K562 (cell line): ENCODE results near the gene NASP. TPM values are rescaled to one million over a fixed set of nuclear protein-coding genes. Genes with fewer than 3 reads are reported as not detected.
A peak's percentile ranks its signal among the peaks of the same experiment; 100 is the strongest.

Experiments
- ATAC-seq: fragments of 200-7000 bp; cut with Tn5 transposase; 3 replicates; pipeline ENCODE4 v1.9.1; 2020; ENCODE audit warnings: moderate library complexity
- BruUV-seq: library from RNA; stranded (reverse); fragments of 400-500 nt; replicated peaks from 2 replicates; lab custom pipeline; 2021; lab: Mats Ljungman, UMichigan
- CTCF ChIA-PET: fragments of 300-600 bp; formaldehyde crosslinking; extraction: SDS; loops from one replicate; lab custom pipeline; 2021; ENCODE audit warnings: low intra/inter-chr PET ratio; lab: Yijun Ruan, JAX
- POLR2A ChIA-PET: fragments of 300-600, 350-650 bp; sonication (Branson Sonifier 250); formaldehyde crosslinking; extraction: SDS; loops from one replicate; lab custom pipeline; 2021; ENCODE audit warnings: antibody characterized with exemption, inconsistent platforms; lab: Yijun Ruan, JAX
- DNase-seq, 4 experiments: peaks; one replicate each; pipeline versions ENCODE4 v3.0.0 to v3.0.0-alpha.2; 2011 to 2018; ENCODE audit warnings: low spot score in 3 of 4, mixed read lengths in 3 of 4; ENCODE audit errors: extremely low read depth in 1 of 4
- FAIRE-seq: peaks from 2 replicates; lab custom pipeline; 2011; peaks lifted over from hg19 to GRCh38; lab: Jason Lieb, UNC
- H2AFZ ChIP-seq: 2 replicates; pipeline ENCODE4 v1.6.0; 2011; ENCODE audit warnings: low read depth, low read length, control low read depth, inconsistent platforms
- H3K27ac ChIP-seq: fragments of 200-600 bp; 3 replicates; pipeline ENCODE4 v1.8.0; 2011; ENCODE audit warnings: low read depth, mild to moderate bottlenecking, control low read depth, inconsistent platforms, low read length, moderate library complexity, mixed read lengths; ENCODE audit errors: extremely low read depth
- H3K27me3 ChIP-seq, 2 experiments: fragments of 300-600 bp in 1 of 2; 2 replicates in 1 of 2; 3 replicates in 1 of 2; pipeline versions ENCODE4 v1.6.0 to v1.8.0; 2011; ENCODE audit warnings: inconsistent platforms in 2 of 2, low read length in 2 of 2, mild to moderate bottlenecking in 1 of 2, mixed read lengths in 1 of 2, moderate library complexity in 1 of 2; ENCODE audit not compliant: control insufficient read depth in 2 of 2, insufficient read depth in 2 of 2
- H3K36me3 ChIP-seq: fragments of 300-600 bp; 3 replicates; pipeline ENCODE4 v1.8.0; 2011; ENCODE audit warnings: mild to moderate bottlenecking, low read length, inconsistent platforms; ENCODE audit not compliant: control insufficient read depth, insufficient read depth
- H3K4me1 ChIP-seq, 2 experiments: fragments of 200-600 bp in 1 of 2; replicated peaks in 1 of 2; 2 replicates in 1 of 2; 3 replicates in 1 of 2; pipeline versions ENCODE4 v1.5.1 to v1.8.0; 2011; ENCODE audit warnings: inconsistent platforms in 2 of 2, low read length in 2 of 2, mild to moderate bottlenecking in 1 of 2, mixed read lengths in 1 of 2, moderate library complexity in 1 of 2; ENCODE audit not compliant: control insufficient read depth in 2 of 2, insufficient read depth in 2 of 2
- H3K4me2 ChIP-seq: 2 replicates; pipeline ENCODE4 v1.6.1; 2011; ENCODE audit warnings: low read length, control low read depth, inconsistent platforms, mixed read lengths; ENCODE audit not compliant: insufficient read depth
- H3K4me3 ChIP-seq: fragments of 200-600 bp; sonication (generic), shearing (Covaris generic); 2 replicates; pipeline ENCODE4 v1.5.1; 2016; ENCODE audit warnings: control low read depth, inconsistent platforms
- H3K79me2 ChIP-seq: fragments of 200-600 bp; 3 replicates; pipeline ENCODE4 v1.8.0; 2011; ENCODE audit warnings: low read length, inconsistent platforms; ENCODE audit not compliant: control insufficient read depth, insufficient read depth
- H3K9ac ChIP-seq, 2 experiments: 2 replicates each; pipeline versions ENCODE4 v1.6.0 to v1.6.1; 2011; ENCODE audit warnings: low read depth in 2 of 2, low read length in 2 of 2, control low read depth in 1 of 2, inconsistent platforms in 1 of 2, mild to moderate bottlenecking in 1 of 2, mixed read lengths in 1 of 2; ENCODE audit not compliant: insufficient read depth in 1 of 2
- H3K9me1 ChIP-seq: one replicate; pipeline ENCODE4 v1.6.0; 2011; ENCODE audit warnings: inconsistent platforms, mild to moderate bottlenecking, low read length, moderate library complexity; ENCODE audit not compliant: control insufficient read depth, insufficient read depth
- H3K9me3 ChIP-seq: replicated peaks from 2 replicates; pipeline ENCODE4 v1.5.1; 2011; ENCODE audit warnings: low read depth, low read length, inconsistent platforms; ENCODE audit not compliant: control insufficient read depth, insufficient read depth
- H4K20me1 ChIP-seq: replicated peaks from 2 replicates; pipeline ENCODE4 v1.6.1; 2011; ENCODE audit warnings: low read length, inconsistent platforms, mixed read lengths; ENCODE audit not compliant: control insufficient read depth, insufficient read depth
- BHLHE40 ChIP-seq: IDR thresholded peaks from 2 replicates; pipeline ENCODE4 v1.6.1; 2011; ENCODE audit warnings: low read length, improper control_type of control experiment
- CBX1 ChIP-seq: sonication (generic); IDR thresholded peaks from 2 replicates; pipeline ENCODE4 v1.6.1; 2016; ENCODE audit warnings: antibody characterized with exemption, low read depth, mild to moderate bottlenecking
- CCAR2 ChIP-seq: fragments of 200-400 bp; formaldehyde crosslinking; IDR thresholded peaks from 2 replicates; pipeline ENCODE4 v1.6.1; 2017; ENCODE audit warnings: mild to moderate bottlenecking, low read depth, low read length
- DDX20 ChIP-seq: fragments of 450-650 bp; IDR thresholded peaks from 2 replicates; pipeline ENCODE4 v1.6.1; 2016; ENCODE audit warnings: missing genetic modification characterization, low read depth, mild to moderate bottlenecking, missing compliant biosample characterization, moderate library complexity
- ESRRA ChIP-seq: fragments of 450-650 bp; IDR thresholded peaks from 2 replicates; pipeline ENCODE4 v1.6.1; 2014; ENCODE audit warnings: low read depth, mild to moderate bottlenecking, moderate library complexity, borderline replicate concordance
- ETV5 ChIP-seq: sonication (generic); formaldehyde crosslinking; IDR thresholded peaks from 2 replicates; pipeline ENCODE4 v1.4.0; 2020; ENCODE audit warnings: low read depth, mild to moderate bottlenecking, missing genetic modification reagents
- MYNN ChIP-seq, 2 experiments: sonication (generic); formaldehyde crosslinking in 1 of 2; IDR thresholded peaks; 2 replicates each; pipeline versions ENCODE4 v1.5.0 to v1.6.1; 2016 to 2020; ENCODE audit warnings: antibody characterized with exemption in 1 of 2, missing genetic modification reagents in 1 of 2
- NCOA1 ChIP-seq: fragments of 450-650 bp; IDR thresholded peaks from 2 replicates; pipeline ENCODE4 v1.6.1; 2016; ENCODE audit warnings: low read depth
- POLR2A ChIP-seq: fragments of 450-650 bp; conservative IDR thresholded peaks from 2 replicates; pipeline ENCODE4 v1.6.1; 2016
- PRPF4 ChIP-seq: fragments of 200-400 bp; formaldehyde crosslinking; IDR thresholded peaks from one replicate; pipeline ENCODE4 v1.6.1; 2017; ENCODE audit warnings: low read length, low read depth, mild to moderate bottlenecking; ENCODE audit not compliant: insufficient read depth, poor library complexity, severe bottlenecking
- RBM22 ChIP-seq: fragments of 200-400 bp; formaldehyde crosslinking; IDR thresholded peaks from 2 replicates; pipeline ENCODE4 v1.6.1; 2018; ENCODE audit warnings: low read length, low read depth; ENCODE audit not compliant: poor library complexity, severe bottlenecking
- THAP7 ChIP-seq: fragments of 250-450 bp; sonication (Bioruptor Pico); IDR thresholded peaks from 2 replicates; pipeline ENCODE4 v1.5.0; 2021
- TSHZ1 ChIP-seq: fragments of 250-450 bp; sonication (Bioruptor Pico); IDR thresholded peaks from 2 replicates; pipeline ENCODE4 v1.4.0; 2020; ENCODE audit warnings: mild to moderate bottlenecking, moderate library complexity
- ZBTB7A ChIP-seq: IDR thresholded peaks from 2 replicates; pipeline ENCODE4 v1.6.1; 2011; ENCODE audit warnings: low read depth, mild to moderate bottlenecking, low read length, moderate library complexity, borderline replicate concordance; ENCODE audit not compliant: control insufficient read depth
- WGBS: fragments of 100-300 bp; shearing (Covaris generic); methylation state at CpG from one replicate; pipeline ENCODE4 v1.1.6; 2016; ENCODE audit warnings: low coverage, mixed read lengths; ENCODE audit not compliant: insufficient coverage; ENCODE audit errors: missing lambda C conversion rate; 5-methylcytosine and 5-hydroxymethylcytosine counted together
- in situ Hi-C: fragments of 300-500 bp; cut with MboI; formaldehyde crosslinking; loops from 4 replicates; pipeline ENCODE4 v1.15.0; 2018; ENCODE audit warnings: inconsistent platforms, mixed read lengths
- intact Hi-C: fragments of 100-400 bp; cut with micrococcal nuclease; formaldehyde crosslinking; loops from 2 replicates; pipeline ENCODE4 v1.14.2; 2022
- polyA plus RNA-seq, 8 experiments: library from polyadenylated mRNA; depleted of rRNA in 4 of 8; stranded (reverse) in 5 of 8; unstranded in 3 of 8; fragments of >200 nt; fragmentation: Nextera tagmentation in 2 of 8; fragmentation: Illumina TruSeq in 1 of 8; extraction: Ambion mirVana in 2 of 8; extraction: Trizol in 1 of 8; gene quantifications; 2 replicates each; pipeline versions ENCODE4 v1.2.1 to v1.2.3, GENCODE V29; 2011 to 2014; ENCODE audit warnings: inconsistent platforms in 1 of 8, missing spikeins in 1 of 8
- total RNA-seq, 7 experiments: library from RNA; depleted of rRNA in 6 of 7; stranded (reverse); fragments of >200 nt in 6 of 7; fragmentation: Illumina TruSeq in 2 of 7; extraction: Trizol in 2 of 7; gene quantifications; 2 replicates each; pipeline versions ENCODE4 v1.2.1 to v1.2.3, GENCODE V29; 2011 to 2021; ENCODE audit warnings: low replicate concordance in 1 of 7
- TF ChIP-seq, protein P1 (sequence below): fragments of 250-450 bp; sonication (Bioruptor Pico); IDR thresholded peaks from 2 replicates; pipeline ENCODE4 v1.8.0; 2021; ENCODE audit warnings: mild to moderate bottlenecking, moderate library complexity

NASP gene
- total and polyA plus RNA-seq, 9 of the 15 experiments (the other 6 are each of a cell fraction or from before 2014, with no cell fraction given), result 199 to 578 (median 419) TPM

DNA sequence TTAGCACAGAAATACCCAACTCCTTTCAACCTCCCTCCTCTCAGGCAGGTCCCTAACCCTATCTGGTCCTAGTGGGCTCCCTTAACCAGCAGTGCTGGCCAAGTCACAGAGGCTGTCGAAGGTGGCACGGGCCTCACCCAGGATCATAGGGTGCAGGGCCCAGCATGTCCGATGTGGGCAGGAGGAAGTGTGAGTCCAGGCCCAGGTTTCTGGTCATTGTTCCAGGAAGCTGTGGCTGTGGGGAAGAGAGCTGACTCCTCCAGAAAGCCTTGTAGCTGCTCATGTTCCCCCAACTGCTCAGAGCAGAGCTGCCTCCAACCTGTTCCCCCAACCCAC lies 37.6 kb downstream of the NASP start (continued):
- no peak for TF ChIP-seq ESRRA
- TF ChIP-seq ZBTB7A, result no peak
- TF ChIP-seq DDX20 (tag), result no peak
- no peak for TF ChIP-seq ETV5 (CRISPR knock-in tag)
- TF ChIP-seq PRPF4, result no peak
- peak; percentile 76 for TF ChIP-seq RBM22
- TF ChIP-seq MYNN (IDR thresholded peaks at IDR 0.05), result 0 out of 2 replicates have a peak, but pooled peaks have one; percentile 11
- no peak for TF ChIP-seq MYNN (CRISPR knock-in tag; IDR thresholded peaks at IDR 0.05)

DNA sequence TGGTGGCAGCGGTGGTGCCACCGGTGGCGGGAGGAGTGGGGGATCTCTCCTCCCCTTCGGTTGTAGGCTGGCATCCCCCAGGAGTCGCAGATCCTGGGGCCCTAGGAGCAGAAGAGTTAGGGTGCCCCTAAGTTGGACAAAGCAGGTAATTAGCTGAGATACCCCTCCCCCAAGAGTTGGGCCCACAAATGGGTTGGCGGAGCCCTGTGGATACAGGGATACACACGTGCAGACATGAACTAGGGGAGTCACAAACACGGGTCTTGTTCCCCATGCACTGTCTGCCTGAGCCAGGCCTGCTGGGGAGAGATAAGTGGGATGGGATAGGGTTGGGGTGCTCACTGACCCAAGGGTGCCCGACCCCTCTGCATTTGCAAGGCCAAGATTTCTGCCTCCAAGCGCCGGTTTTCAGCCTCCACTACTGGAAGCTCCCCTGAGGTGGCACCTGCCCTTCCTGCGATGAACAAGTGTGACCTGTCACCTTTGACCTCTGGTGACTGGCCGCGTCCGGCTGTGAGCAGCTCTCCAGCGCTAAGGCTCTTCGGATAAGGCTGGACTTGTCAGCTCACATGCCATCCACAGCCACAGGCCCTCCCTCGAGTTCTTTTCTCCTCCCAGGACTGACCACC lies 38.2 kb downstream of the NASP start:
- H3K36me3 ChIP-seq, result peaks cover 67% of the 10 kb centered on the region
- intact Hi-C loops (no loop called here), in situ Hi-C loops (no loop called here)
- peak overlapping the region; percentile 21; the same call in 1 of the 3 replicates for H3K27ac ChIP-seq
- H3K4me1 ChIP-seq, result peaks cover 0 to 17% of the 10 kb centered on the region in 2 experiments; a peak in 2 of 5 replicates
- H3K27me3 ChIP-seq, result no peaks in the 10 kb centered on the region
- DNase-seq (peak in 3 of 4 experiments; percentile 37 to 64 (median 43)), ATAC-seq (peak; percentile 38), FAIRE-seq (no peak)
- H4K20me1 ChIP-seq, result no peaks in the 10 kb centered on the region; the same call in none of the 2 replicates
- 50% methylated on average over 18 of the region's 18 CpGs for WGBS
- ChIA-PET POLR2A (interaction anchor here (0.7 to 1.7 kb wide), 4 partner anchors 10 to 100 kb away, joined by 3 to 5 read pairs (median 4); partner anchors contain the start of gene PRDX1), CTCF (no interaction called here)
- H3K9me3 ChIP-seq, result no peaks in the 10 kb centered on the region
- no TSS peak for BruUV-seq
- H3K9ac ChIP-seq, result peak overlapping the region in 1 of 2 experiments; percentile 63; a peak in 2 of 4 replicates
- H3K4me2 ChIP-seq, result no peak overlapping the region
- H3K4me3 ChIP-seq, result no peak overlapping the region
- H3K9me1 ChIP-seq, result no peaks in the 10 kb centered on the region
- no peak overlapping the region for H2AFZ ChIP-seq
- H3K79me2 ChIP-seq, result no peaks in the 10 kb centered on the region
- TF ChIP-seq THAP7 (CRISPR knock-in tag) (no peak), BHLHE40 (0 out of 2 replicates have a peak, but pooled peaks have one; percentile 18), TSHZ1 (CRISPR knock-in tag) (no peak), POLR2A (peak; percentile 18; the same call in 1 of the 2 replicates), RBM22 (peak; percentile 4), CBX1 (no peak), CCAR2 (no peak), NCOA1 (no peak)
- TF ChIP-seq, protein P1, sequence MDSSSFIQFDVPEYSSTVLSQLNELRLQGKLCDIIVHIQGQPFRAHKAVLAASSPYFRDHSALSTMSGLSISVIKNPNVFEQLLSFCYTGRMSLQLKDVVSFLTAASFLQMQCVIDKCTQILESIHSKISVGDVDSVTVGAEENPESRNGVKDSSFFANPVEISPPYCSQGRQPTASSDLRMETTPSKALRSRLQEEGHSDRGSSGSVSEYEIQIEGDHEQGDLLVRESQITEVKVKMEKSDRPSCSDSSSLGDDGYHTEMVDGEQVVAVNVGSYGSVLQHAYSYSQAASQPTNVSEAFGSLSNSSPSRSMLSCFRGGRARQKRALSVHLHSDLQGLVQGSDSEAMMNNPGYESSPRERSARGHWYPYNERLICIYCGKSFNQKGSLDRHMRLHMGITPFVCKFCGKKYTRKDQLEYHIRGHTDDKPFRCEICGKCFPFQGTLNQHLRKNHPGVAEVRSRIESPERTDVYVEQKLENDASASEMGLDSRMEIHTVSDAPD (CRISPR knock-in tag), result no peak
